GM12874 (cell line): ENCODE data around the gene ELFN1.

ENCODE experiments used
- TF ChIP-seq, protein P1 (sequence below): IDR thresholded peaks from 2 replicates; pipeline ENCODE4 v1.5.1; 2011; ENCODE audit warnings: low read depth, mild to moderate bottlenecking, control low read depth, low read length, moderate library complexity; ENCODE audit not compliant: insufficient read depth

Gene ELFN1

DNA sequence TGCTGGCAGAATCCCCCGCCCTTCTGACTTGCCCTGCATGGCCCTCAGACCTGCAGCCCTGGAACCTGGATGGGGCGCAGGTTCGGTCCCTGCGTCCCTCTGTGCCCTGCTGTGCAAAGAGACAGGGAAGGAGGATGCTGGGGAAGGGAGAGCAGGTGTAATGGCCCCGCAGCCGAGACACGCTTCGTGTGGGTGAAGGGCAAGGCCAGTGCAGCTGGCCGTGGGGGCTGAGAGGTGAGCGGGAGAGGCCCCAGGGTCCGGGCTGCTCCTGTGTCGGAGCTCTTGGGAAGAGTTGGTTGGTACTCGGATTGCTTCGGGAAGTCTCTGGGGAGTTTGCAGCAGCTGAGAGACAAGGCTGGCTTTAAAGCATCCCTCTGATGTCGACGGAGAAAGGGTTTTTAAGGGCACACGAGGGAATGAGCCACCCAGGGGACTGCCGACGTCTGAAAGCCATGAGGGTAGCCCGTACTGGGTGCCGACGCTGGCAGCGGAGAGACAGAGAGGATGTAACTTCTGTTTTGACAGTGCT lies 6.5 kb downstream of the ELFN1 start:
- TF ChIP-seq, protein P1, sequence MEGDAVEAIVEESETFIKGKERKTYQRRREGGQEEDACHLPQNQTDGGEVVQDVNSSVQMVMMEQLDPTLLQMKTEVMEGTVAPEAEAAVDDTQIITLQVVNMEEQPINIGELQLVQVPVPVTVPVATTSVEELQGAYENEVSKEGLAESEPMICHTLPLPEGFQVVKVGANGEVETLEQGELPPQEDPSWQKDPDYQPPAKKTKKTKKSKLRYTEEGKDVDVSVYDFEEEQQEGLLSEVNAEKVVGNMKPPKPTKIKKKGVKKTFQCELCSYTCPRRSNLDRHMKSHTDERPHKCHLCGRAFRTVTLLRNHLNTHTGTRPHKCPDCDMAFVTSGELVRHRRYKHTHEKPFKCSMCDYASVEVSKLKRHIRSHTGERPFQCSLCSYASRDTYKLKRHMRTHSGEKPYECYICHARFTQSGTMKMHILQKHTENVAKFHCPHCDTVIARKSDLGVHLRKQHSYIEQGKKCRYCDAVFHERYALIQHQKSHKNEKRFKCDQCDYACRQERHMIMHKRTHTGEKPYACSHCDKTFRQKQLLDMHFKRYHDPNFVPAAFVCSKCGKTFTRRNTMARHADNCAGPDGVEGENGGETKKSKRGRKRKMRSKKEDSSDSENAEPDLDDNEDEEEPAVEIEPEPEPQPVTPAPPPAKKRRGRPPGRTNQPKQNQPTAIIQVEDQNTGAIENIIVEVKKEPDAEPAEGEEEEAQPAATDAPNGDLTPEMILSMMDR = no peak

DNA sequence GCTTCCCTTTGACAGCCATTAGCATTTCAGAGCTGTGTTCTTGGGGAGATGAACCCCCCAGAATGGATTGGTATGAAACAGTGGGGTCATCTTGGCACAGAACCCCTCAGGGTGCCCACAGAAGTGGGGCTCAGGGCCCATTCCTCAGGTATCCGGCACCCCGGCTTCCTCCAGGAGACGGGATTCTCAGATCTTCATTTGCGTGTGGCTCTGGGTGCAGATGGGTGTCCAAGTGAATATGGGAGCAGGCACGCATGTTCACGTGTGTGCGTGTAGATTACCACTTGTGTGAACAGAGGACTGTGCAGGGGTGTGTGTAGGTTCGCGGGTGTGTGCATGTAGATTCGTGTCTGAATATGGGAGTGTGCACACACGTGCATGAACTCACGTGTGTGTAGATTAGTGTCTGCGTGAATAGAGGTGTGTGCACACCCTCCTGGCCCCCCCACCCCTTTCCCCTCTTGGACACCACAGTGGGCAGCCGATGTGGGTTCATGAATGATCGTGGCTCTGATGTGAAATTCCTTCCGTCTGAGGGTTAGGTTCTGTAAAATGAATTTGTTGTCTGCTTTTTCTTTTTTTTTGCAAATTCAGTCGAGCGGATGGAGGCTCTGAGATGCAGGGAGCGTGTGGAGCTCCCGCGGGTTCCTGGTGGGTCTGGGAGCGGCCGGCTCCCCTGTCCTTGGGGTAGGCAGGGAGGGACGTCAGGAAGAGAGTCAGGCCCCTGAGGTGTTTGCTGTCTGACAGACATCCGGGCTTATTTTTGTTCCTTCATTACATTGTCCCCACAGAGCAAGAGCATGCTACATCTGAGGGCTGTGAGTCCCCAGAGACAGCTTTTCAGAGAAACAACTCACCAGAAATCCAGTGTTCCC lies 7.4 kb downstream of the ELFN1 start:
- TF ChIP-seq, protein P1 = no peak

DNA sequence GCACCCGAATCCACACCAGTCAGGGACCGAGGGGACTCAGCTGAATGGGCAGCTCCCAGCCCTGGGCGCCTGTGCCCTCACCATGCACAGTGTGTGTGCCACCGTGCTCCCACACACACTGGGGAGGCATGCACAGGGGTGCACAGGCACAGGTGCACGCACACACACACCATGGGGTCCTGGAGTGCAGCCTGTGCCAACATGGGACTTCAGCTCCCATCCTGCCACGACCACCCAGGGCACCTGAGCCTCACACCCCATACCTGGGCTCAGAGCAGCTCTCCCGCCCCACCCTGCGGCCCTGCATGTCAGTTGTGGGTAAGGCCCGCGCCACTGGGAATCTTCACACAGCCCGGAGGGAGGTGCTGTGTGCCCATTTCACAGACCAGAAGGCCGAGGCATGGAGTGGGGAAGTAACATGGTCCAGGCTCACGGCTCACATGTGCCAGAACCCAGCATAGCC lies 8.0 kb downstream of the ELFN1 start:
- TF ChIP-seq, protein P1 = no peak

DNA sequence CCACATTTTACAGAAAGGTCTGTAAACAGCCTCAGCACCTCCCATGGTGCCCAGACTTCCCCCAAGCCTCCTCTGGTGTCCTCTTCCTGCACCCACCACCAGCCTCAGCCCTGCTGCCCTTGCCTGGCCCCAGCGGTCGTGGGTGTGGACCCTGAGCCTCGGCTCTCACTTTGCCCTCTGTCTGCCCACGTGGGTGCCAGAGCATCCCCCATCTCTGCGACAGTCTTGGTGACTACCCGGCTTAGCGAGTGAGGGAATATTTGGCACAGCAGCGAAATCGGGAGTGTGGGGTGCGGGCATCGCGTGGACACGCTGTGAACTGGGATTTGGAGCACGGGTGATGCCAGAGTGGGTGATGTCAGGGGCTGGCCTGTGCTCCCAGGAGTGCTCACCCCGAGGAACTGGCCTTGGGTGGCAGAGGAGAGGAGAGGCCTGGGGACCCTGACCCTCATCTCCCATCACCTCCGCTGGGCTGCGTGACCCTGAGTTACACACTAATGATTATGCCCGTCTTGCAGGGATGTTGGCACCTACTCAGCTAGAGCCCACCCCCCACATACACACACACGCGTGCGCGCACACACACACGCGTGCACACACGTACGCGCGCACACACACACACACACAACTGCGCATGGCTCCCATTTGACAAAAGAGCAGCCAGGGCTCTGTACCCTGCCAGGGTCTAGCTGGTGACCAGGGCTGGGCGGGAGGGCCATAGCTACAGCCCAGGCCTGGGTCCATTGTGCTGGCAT lies 8.7 kb downstream of the ELFN1 start:
- TF ChIP-seq, protein P1 = no peak

DNA sequence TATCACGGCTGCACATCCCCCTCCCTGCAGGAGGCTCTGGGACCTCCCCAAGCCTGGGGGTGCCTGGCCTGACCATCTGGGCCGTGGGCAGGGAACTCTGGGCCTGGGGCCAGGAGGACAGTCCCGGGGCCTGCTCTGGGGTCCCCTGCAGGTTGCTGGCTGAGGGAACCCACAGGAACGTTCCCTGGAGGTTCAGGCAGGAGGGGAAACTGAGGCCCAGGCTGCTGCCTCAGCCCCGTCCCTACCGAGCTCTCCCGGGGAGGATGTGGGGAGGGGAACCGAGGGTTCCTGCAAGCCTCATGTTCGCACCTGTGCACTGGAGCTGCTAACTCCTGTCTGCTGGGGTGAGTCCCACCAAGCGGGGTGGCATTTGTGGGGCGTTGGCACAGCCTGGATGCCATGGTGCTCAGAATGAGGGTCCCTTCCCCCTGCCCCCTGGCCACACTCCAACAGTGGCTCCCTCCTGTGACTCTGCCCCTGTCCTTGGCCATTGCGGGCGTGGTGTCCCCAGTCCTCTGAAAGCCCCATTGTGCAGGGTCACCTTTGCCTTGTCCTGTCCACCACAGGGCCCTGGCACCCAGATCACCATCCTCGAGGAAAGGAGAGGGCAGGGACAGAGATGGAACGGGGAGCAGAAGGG lies 9.4 kb downstream of the ELFN1 start:
- TF ChIP-seq, protein P1 = no peak

DNA sequence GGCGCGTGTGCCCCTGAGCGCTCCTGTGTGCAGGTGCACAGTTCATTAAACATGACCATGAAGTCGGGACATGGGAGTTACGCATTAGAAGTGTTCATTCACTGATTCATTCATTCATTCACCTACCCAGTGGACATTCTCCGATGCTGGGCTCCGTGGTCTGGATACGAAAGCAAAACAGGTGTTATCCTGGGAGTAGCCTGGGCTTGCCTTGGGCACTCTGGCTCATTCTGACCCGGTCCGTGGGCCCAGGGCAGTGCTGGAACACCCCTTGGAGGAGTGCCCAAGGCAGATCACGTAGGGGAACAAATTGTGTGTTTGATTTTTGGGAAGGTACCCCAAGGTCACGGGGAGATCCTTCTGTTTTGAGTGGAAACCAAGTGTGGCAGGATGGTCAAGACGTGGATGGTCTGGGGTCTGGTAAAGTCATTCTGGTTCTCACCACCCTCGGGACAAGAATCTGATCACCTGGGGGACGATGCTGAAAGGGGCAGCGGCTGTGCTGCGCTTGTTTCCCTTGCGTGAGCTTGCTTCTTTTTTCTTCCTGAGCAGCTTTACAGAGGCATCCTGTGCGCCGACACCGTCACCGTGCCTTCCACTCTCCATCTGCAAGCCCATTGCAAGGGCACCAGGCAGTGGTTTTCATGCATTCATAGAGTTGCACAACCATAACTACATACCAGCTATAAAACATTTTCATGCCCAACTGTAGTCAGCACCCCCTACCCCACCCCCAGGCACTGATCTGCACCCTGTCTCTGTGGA lies 10.1 kb downstream of the ELFN1 start:
- TF ChIP-seq, protein P1 = no peak

DNA sequence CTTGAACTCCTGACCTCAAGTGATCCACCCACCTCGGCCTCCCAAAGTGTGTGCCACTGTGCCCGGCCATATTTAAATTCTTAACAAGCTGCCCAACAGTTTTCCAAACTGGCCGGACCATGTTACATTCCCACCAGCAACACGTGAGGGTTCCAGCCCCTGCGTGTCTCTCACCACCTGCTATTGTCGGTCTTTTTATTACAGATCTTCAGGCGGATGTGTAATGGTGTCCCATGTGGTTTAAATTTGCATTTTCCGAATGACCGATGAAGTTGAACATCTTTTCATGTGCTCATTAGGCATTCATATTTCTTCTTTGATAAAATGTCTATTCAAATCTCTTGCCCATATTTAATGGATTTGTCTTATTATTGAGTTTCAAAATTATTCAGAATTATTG lies 11.5 kb downstream of the ELFN1 start:
- TF ChIP-seq, protein P1 = no peak
